HG03159 (cell line): Measurements from ENCODE around the gene THPO.

ENCODE experiments used
- ATAC-seq: cut with Tn5 transposase; IDR thresholded peaks from one replicate; pipeline ENCODE4 v1.9.1; 2021; ENCODE audit warnings: mild to moderate bottlenecking, moderate library complexity; ENCODE audit not compliant: unreplicated experiment

The THPO gene

GRCh38 chr3:184377882-184378445 lies at the start of gene THPO:
TSS of gene THPO (minus strand) at chr3:184378207. CDS start at chr3:184376259, 1,948 bp downstream.
- no peak for ATAC-seq

DNA sequence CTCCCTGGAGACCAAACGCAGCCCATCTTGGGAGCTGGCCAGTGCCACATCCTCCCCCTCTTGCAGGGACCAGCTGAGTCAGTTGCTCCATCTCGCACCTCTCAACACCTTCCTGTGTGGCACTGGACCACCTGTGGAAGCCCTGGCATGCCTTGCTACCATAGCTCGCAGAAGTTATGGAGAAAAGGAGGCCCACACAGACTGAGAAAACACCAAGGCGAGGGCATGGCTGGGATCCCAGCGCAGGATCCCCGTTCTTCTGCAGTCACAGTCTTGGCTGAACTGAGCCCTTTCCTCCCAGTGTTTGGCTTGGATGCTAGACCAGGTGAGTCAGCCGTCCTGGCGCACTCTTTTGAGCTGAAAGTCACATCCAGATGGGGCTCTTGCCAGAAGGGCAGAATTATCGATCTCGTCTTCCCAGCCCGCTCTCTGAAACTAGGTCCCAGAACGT lies 48.7 kb upstream of the THPO start:
- no peak for ATAC-seq

- ATAC-seq, result no peak
Observed at GRCh38 chr3:184423561-184423960, 45.6 kb upstream of the THPO start.

DNA sequence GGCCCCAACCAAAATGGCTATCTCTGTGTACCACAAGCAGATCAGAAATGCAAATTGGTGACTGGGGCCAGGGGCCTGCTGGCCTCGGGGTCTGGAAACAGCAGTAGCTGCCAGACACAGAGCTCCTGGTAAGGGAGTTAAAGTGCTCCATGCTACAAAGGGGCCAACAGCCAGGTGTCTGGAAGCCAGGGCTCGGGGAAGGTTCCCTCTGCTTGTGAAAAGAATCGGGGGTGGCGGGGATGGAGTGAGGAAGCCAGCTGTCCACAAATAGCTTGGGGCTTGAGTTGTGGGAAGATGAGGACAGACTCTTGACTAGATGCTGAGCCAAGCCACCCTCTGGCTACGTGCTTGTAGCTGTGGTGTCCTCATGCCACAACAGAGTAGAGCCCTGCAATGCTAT lies 41.2 kb upstream of the THPO start:
- ATAC-seq, result no peak

GRCh38 chr3:184417619-184418327 lies 39.8 kb upstream of the THPO start:
- peak; percentile 88 for ATAC-seq

GRCh38 chr3:184415203-184415490 lies 37.1 kb upstream of the THPO start:
- ATAC-seq, result no peak

GRCh38 chr3:184414418-184415202 lies 36.6 kb upstream of the THPO start:
- no peak for ATAC-seq

DNA sequence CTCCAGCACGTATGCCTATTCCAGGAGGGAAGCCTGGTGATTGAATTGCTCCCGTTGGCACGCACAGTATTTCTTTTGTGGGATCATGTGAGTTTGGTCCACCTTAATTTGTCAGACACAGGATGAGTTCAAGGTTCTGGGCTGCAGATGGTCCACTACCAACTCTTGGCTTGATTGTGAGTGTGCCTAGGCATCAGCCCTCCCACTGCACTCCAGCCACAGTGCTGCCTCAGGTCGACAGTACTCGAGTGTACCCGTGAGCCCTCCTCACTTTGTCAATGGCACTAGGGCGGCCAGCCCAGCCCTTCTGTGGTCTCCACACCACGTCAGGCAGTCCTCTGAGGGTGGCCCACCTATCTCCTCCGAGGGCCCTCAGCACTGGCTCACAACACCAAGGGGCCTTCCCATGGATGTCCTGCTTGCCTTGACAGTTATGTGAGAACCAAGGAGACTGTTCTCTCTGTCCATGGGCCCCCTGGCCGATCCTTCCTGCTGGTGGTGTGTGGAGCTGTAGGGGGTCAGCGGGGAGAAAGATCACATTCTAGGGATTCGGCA lies 32.0 kb upstream of the THPO start:
- ATAC-seq, result no peak

GRCh38 chr3:184409331-184409926 lies 31.4 kb upstream of the THPO start:
- no peak for ATAC-seq

DNA sequence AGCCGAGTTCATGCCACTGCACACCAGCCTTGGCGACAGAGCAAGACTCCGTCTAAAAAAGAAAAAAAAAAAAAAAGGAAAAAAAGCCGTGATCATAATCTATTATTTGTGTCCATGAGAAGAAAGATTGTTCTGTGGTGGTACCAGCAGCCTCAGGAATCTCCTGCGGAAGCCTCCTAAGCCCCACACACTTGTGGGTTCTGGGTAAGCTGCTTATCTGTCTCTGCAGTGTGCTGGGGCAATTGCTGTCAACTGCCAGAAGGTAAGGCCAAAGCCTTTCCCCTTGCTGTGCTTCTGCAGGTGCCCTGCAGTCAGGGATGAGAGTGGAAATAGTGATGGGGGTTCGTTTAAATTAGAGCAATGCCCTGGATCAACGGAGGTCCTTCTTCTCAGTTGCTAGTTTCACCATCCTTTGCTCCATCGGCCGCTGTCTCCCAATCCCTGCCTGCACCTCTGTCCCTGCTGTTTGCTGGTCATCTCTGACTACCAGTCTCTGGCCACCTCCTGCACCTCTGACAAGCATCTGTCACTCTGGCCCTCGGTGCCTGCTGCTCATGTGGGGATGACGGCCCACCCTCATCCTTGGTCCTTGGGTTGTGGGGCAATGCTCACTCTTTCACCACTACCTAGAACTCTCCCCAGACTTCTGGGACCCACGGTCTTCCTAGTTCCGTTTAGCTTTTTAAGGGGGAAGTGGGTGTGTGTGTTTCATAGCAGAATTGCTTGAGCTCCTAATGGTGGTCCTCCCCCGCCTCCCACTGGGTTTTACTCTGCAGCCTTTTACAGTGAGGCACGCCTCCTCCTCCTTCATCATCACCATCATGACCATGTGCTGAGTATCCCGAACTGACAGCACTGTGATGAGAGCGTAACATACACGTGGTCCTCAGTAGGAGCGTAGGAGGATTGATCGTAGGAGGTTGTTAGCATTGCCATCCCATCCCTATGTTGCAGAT lies 27.3 kb upstream of the THPO start:
- ATAC-seq, result no peak

DNA sequence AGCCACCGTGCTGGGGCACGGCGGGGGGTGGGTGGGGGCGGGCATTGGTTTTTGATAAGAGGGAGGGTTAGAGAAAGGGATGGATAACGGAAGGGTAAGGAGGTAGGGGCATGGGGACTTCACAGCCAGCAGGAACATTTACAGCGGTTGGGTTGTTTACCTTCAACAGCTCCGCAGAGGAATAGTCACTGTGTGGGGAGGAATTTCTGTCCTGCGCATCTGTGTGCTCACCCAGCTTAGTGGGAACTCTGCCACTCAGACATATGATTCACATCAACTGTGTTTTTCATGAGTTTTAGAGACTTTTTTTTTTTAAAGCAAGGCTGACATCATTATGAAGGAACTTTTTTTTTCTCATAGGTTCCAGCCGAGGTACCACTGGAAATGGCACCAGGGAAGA lies 21.4 kb upstream of the THPO start:
- no peak for ATAC-seq

- no peak for ATAC-seq
Observed at GRCh38 chr3:184395320-184395660, 17.3 kb upstream of the THPO start.

- no peak for ATAC-seq
Observed at GRCh38 chr3:184391266-184391665, 13.3 kb upstream of the THPO start.

DNA sequence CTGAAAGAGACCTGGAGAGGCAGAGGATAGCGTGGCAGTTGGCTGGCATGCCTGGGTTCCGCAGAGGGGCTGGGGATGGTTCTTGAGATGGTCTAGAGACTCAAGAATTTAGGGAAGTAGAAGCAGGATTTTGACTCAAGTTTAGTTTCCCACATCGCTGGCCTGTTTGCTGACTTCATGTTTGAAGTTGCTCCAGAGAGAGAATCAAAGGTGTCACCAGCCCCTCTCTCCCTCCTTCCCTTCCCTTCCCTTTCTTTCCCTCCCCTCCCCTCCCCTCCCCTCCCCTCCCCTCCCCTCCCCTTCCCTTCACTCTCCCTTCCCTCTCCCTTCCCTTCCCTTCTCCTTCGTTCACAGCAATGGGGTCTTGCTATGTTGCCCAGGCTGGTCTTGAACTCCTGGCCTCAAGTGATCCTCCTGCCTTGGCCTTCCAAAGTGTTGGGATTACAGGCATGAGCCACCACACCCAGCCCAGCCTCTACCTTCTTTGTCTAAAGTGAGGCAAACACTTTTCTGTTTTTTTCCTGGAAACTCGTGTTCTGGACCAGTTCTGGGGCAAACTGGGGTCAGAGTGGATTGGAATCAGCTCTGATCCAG lies 12.0 kb upstream of the THPO start:
- ATAC-seq, result no peak

- ATAC-seq, result no peak
Observed at GRCh38 chr3:184389384-184389783, 11.4 kb upstream of the THPO start.

GRCh38 chr3:184388936-184389230 lies 10.9 kb upstream of the THPO start:
- ATAC-seq, result no peak

- ATAC-seq, result no peak
Observed at GRCh38 chr3:184388164-184388935, 10.3 kb upstream of the THPO start.

DNA sequence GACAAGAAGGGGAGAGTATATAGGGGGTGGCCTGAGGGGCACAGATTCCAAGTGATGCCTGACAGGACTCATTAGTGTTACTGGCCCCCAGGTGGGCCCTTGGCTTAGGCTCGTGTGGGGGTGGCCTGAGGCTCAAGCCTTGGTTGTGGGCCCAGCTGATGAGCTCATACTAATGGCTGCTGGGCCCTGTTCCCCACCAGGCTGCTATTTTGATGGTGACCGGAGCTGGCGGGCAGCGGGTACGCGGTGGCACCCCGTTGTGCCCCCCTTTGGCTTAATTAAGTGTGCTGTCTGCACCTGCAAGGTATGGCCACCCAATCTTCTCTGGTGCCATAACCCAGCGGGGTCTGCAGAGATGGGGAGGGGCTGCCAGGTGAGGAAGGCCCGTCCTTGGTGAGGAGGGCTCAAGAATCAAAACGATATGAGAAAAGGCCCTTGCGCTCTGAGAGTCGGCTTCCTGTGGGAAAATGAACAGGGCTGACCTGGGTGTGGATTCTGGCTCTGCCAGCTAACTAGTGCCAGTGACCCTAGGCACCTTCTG lies 9.2 kb upstream of the THPO start:
- ATAC-seq, result no peak
